ENCODE measurements around the gene FGF1.

FGF1 gene

GRCh38 chr5:142548739-142549275, 137.1 kb downstream of the FGF1 start:
- H3K4me3 ChIP-seq (ENCODE audit: low read depth in 1 of 5, low read length in 5 of 5): no peak overlapping the region
- no peaks in the 10 kb centered on the region for H3K27me3 ChIP-seq (ENCODE audit: control insufficient read depth in 5 of 5, insufficient read depth in 4 of 5, low read length in 5 of 5)
- no peaks in the 10 kb centered on the region for H3K36me3 ChIP-seq (ENCODE audit: control insufficient read depth in 5 of 5, insufficient read depth in 5 of 5, low read length in 5 of 5)
- H3K9me3 ChIP-seq (ENCODE audit: control insufficient read depth in 5 of 5, low read length in 5 of 5): no peaks in the 10 kb centered on the region
- no peak overlapping the region for H3K27ac ChIP-seq (ENCODE audit: low read depth, low read length)
- H3K4me1 ChIP-seq (ENCODE audit: control insufficient read depth in 5 of 5, insufficient read depth in 5 of 5, low read length in 5 of 5): peaks cover 0 to 35% (median 24%) of the 10 kb centered on the region in 5 donors
- peak overlapping the region in 1 of 5 donors; percentile 28 for H3K9ac ChIP-seq (ENCODE audit: low read length in 5 of 5)

- Histone ChIP-seq H3K27ac (ENCODE audit: low read depth, low read length) (no peak overlapping the region), H3K27me3 (ENCODE audit: control insufficient read depth in 5 of 5, insufficient read depth in 4 of 5, low read length in 5 of 5) (no peaks in the 10 kb centered on the region), H3K9me3 (ENCODE audit: control insufficient read depth in 5 of 5, low read length in 5 of 5) (no peaks in the 10 kb centered on the region), H3K4me3 (ENCODE audit: low read depth in 1 of 5, low read length in 5 of 5) (no peak overlapping the region), H3K36me3 (ENCODE audit: control insufficient read depth in 5 of 5, insufficient read depth in 5 of 5, low read length in 5 of 5) (no peaks in the 10 kb centered on the region), H3K4me1 (ENCODE audit: control insufficient read depth in 5 of 5, insufficient read depth in 5 of 5, low read length in 5 of 5) (peaks cover 4 to 46% (median 30%) of the 10 kb centered on the region in 5 donors), H3K9ac (ENCODE audit: low read length in 5 of 5) (no peak overlapping the region)
Observed at GRCh38 chr5:142547445-142548380, 138.2 kb downstream of the FGF1 start.

GRCh38 chr5:142545650-142546322, 140.1 kb downstream of the FGF1 start:
- Histone ChIP-seq H3K9me3 (ENCODE audit: control insufficient read depth in 5 of 5, low read length in 5 of 5) (no peaks in the 10 kb centered on the region), H3K27me3 (ENCODE audit: control insufficient read depth in 5 of 5, insufficient read depth in 4 of 5, low read length in 5 of 5) (no peaks in the 10 kb centered on the region), H3K4me3 (ENCODE audit: low read depth in 1 of 5, low read length in 5 of 5) (no peak overlapping the region), H3K27ac (ENCODE audit: low read depth, low read length) (no peak overlapping the region), H3K9ac (ENCODE audit: low read length in 5 of 5) (no peak overlapping the region), H3K36me3 (ENCODE audit: control insufficient read depth in 5 of 5, insufficient read depth in 5 of 5, low read length in 5 of 5) (no peaks in the 10 kb centered on the region), H3K4me1 (ENCODE audit: control insufficient read depth in 5 of 5, insufficient read depth in 5 of 5, low read length in 5 of 5) (peaks cover 4 to 52% (median 38%) of the 10 kb centered on the region in 5 donors)

- no peak overlapping the region for H3K4me3 ChIP-seq (ENCODE audit: low read depth in 1 of 5, low read length in 5 of 5)
- peaks cover 4 to 58% (median 45%) of the 10 kb centered on the region in 5 donors for H3K4me1 ChIP-seq (ENCODE audit: control insufficient read depth in 5 of 5, insufficient read depth in 5 of 5, low read length in 5 of 5)
- no peaks in the 10 kb centered on the region for H3K27me3 ChIP-seq (ENCODE audit: control insufficient read depth in 5 of 5, insufficient read depth in 4 of 5, low read length in 5 of 5)
- no peak overlapping the region for H3K9ac ChIP-seq (ENCODE audit: low read length in 5 of 5)
- H3K9me3 ChIP-seq (ENCODE audit: control insufficient read depth in 5 of 5, low read length in 5 of 5): no peaks in the 10 kb centered on the region
- no peak overlapping the region for H3K27ac ChIP-seq (ENCODE audit: low read depth, low read length)
- no peaks in the 10 kb centered on the region for H3K36me3 ChIP-seq (ENCODE audit: control insufficient read depth in 5 of 5, insufficient read depth in 5 of 5, low read length in 5 of 5)
Observed at GRCh38 chr5:142544946-142545649, 140.8 kb downstream of the FGF1 start.

GRCh38 chr5:142544071-142544753, 141.7 kb downstream of the FGF1 start:
- Histone ChIP-seq H3K36me3 (ENCODE audit: control insufficient read depth in 5 of 5, insufficient read depth in 5 of 5, low read length in 5 of 5) (no peaks in the 10 kb centered on the region), H3K9ac (ENCODE audit: low read length in 5 of 5) (no peak overlapping the region), H3K27ac (ENCODE audit: low read depth, low read length) (no peak overlapping the region), H3K9me3 (ENCODE audit: control insufficient read depth in 5 of 5, low read length in 5 of 5) (no peaks in the 10 kb centered on the region), H3K4me1 (ENCODE audit: control insufficient read depth in 5 of 5, insufficient read depth in 5 of 5, low read length in 5 of 5) (peaks cover 4 to 63% (median 48%) of the 10 kb centered on the region in 5 donors), H3K27me3 (ENCODE audit: control insufficient read depth in 5 of 5, insufficient read depth in 4 of 5, low read length in 5 of 5) (no peaks in the 10 kb centered on the region), H3K4me3 (ENCODE audit: low read depth in 1 of 5, low read length in 5 of 5) (no peak overlapping the region)

GRCh38 chr5:142542906-142543305, 143.0 kb downstream of the FGF1 start:
- Histone ChIP-seq H3K4me3 (ENCODE audit: low read depth in 1 of 5, low read length in 5 of 5) (no peak overlapping the region), H3K27me3 (ENCODE audit: control insufficient read depth in 5 of 5, insufficient read depth in 4 of 5, low read length in 5 of 5) (no peaks in the 10 kb centered on the region), H3K4me1 (ENCODE audit: control insufficient read depth in 5 of 5, insufficient read depth in 5 of 5, low read length in 5 of 5) (peaks cover 4 to 57% (median 41%) of the 10 kb centered on the region in 5 donors), H3K9me3 (ENCODE audit: control insufficient read depth in 5 of 5, low read length in 5 of 5) (no peaks in the 10 kb centered on the region), H3K9ac (ENCODE audit: low read length in 5 of 5) (peak overlapping the region in 1 of 5 donors; percentile 32), H3K27ac (ENCODE audit: low read depth, low read length) (peak overlapping the region; percentile 73), H3K36me3 (ENCODE audit: control insufficient read depth in 5 of 5, insufficient read depth in 5 of 5, low read length in 5 of 5) (no peaks in the 10 kb centered on the region)
